ELF-1 (cell line): ENCODE data around the gene LRIG3.
"Not testable (repeated sequence)": the region's sequence is repeated elsewhere in the genome, so short reads cannot be mapped to it uniquely, and the experiment has no call there.

Experiments
- DNase-seq: peaks from one replicate; pipeline ENCODE4 v3.0.0-alpha.2; 2016; ENCODE audit warnings: low read depth, low spot score

LRIG3 gene

GRCh38 chr12:58930770-58931324 lies 10.5 kb upstream of the LRIG3 start:
- no peak for DNase-seq

GRCh38 chr12:58927120-58927519 lies 6.8 kb upstream of the LRIG3 start:
- DNase-seq = no peak

DNA sequence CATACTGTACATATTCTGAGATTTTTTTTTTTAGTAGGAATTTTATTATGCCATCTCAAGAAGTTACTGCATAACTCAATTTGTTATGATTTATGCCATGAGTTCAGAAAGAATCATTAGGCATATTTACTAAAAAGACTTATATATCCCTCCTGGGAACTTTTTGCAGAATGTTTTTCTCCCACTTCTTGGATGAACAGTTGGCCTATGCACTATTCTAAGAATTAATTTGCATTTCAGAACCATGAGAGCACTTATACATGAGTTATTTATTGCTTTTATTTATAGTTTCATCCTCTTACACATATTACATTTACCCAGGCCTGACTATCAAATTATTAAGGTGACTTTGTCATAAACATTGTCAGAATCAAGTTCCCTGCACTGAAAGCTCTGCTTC lies 6.3 kb upstream of the LRIG3 start:
- no peak for DNase-seq

- no peak for DNase-seq
These were observed 5.4 kb upstream of the LRIG3 start for GRCh38 chr12:58925751-58926150.

DNA sequence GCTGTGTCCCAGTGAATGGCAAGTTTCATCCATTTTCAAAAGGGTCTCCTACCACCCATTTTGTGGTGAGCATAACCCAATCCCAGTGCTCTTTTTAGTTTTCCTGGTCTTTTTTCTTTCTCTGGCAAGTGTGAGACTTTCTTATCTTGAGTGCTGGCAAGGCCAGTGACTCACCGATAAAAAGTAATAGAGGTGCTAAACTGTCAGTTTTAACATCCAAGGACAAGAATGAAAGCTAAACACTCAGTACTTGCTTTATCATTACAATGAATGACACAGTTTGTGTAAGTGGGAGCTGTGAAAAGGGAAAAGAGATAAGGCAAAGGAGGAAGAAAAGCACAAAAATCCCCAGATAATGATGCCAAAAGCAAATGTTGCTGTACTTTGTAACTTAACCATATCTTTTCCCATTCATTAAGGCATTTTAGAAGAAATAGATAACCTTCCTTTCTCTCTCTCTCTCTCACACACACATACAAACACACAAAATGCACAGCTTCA lies 4.9 kb upstream of the LRIG3 start:
- DNase-seq = peak; percentile 35

DNA sequence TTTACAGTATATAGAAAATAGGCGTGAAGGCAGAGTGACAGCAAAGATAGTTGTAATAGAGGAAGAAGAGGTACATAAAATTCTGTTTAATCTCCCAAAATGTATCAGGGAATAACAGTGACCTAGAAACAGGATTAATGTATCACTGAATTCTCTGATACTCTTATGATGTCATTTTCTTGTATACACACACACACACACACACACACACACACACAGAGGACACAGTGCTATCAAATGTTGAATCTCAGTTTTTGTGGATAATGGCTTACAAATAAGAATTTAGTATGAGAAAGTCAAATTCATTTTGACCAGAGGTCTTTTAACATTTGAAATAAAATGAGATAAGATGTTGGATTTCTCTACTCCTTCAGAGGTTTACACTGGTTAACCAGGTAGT lies 4.3 kb upstream of the LRIG3 start:
- no peak for DNase-seq

GRCh38 chr12:58923781-58924180 lies 3.5 kb upstream of the LRIG3 start:
- no peak for DNase-seq

DNA sequence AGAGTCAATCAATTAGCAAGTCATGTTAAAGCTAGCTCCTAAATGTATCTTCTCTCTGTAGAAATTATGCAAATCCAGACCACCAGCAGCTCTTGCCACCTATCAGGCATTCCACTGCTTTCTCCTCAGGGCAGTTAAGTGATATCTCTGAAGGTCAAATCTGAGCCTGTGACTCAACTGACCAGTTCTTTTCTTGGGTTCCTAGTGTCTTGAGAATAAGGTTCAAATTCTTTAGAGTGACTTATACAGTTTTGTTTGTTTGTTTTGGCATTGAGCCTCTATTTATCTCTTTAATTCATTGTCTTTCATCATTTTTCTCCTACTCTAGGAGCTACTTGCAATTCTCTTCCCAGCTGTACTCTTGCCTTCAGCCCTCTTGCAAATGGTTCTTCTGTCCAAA lies 2.5 kb upstream of the LRIG3 start:
- DNase-seq = no peak

GRCh38 chr12:58920961-58921861 lies 907 bp upstream of the LRIG3 start:
- DNase-seq = no peak

DNA sequence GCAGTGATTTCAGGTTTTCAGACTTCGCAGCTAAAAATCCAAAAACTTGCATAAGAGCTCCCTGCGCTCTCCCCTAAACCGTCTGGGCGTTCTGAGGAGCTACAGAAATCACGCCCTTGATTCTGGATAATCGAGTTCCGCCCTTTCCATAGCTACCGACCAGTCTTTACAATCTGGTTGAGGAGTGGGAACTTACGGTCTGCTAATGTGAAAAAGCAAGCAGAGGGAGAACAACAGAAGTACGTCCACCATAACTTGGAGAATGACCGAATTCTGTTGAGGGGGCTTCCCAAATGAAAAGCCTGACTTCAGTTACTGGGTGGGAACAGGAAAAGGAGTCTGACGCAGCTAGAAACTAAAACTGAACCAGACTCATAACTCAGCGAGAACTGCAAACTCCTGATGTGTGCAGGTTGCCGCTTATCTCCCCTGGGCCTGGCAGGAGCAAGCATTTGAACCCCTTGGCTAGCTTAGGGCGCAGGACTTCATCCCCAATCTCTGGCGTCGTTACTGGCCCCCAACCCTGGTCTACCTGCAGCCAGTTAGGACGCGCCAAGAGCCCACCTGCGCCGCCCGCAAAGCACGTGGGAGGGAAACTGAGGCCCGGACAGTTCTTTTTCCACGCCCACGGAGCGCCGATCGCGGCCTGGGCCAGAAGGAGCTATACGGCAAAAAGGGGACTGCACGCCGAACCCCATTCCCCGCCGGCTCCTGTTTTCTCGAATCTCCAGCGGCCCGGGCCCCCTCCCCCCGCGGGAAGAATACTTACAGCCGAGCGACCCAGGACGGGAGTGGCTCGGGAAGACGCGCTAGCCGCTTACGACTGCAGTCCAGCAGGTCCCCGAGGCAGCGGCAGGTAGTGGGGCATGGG lies 838 bp downstream of the LRIG3 start:
- DNase-seq = peak; percentile 60

GRCh38 chr12:58918469-58918844 lies 1.8 kb downstream of the LRIG3 start:
- DNase-seq = no peak

GRCh38 chr12:58917699-58918468 lies 2.4 kb downstream of the LRIG3 start:
- DNase-seq = no peak

- peak; percentile 23 for DNase-seq
These were observed 3.3 kb downstream of the LRIG3 start for GRCh38 chr12:58916921-58917511.

DNA sequence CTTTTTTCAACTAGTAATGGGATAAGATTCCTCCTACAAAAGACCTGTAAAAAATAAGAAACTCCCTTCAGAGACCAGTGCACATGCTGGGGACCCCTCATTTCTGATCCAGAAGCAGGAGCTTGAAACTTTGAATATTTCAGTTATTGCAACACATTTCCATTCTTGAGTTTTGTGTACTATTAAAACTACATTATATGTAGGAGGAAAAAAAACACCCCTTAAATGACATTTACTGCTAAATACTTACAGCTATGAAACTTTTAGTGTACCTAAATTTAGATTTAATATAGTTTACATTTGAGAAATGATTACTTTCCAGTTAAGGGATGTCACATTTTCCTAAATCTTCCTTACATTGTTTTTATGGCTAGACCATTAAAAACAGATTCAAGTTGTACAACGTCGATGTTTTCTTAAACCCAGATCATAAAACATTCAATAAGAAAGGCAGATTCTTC lies 4.1 kb downstream of the LRIG3 start:
- no peak for DNase-seq

DNA sequence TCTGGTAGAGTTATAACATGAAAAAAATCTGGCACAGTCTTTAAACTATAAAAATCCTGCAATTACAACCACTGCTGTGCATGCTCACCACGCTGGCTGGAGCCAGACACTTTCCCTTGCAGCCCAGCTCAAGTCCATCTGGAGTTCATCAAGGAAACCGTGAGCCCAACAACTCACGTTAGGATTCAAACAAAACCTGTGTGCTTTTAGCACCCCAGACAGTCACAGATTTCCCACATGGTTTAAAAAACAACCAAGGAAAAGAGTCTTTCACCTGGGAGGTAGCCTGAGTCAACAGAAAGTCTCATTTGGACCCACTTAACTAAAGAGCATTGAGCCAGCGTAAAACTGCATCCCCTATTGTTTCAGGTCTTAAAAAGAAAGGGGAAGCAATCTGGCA lies 4.7 kb downstream of the LRIG3 start:
- peak; percentile 31 for DNase-seq

DNA sequence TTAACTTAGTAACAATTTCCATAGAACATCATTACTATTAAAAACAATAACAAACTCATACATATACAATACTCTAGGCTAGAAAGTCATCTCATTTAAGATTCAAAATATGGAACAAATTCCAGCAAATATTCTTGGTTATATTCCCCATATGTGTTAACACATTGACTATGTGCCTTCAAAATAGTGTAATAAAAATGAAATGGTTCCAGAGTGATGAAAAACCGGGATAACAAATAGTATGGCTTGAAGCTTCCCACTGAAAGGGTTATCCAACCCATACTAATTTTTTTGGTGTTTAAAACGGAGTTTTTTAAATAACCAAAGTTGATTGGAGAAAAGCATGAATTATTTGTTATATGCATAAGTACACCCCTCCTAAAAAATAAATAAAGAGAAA lies 5.3 kb downstream of the LRIG3 start:
- no peak for DNase-seq

DNA sequence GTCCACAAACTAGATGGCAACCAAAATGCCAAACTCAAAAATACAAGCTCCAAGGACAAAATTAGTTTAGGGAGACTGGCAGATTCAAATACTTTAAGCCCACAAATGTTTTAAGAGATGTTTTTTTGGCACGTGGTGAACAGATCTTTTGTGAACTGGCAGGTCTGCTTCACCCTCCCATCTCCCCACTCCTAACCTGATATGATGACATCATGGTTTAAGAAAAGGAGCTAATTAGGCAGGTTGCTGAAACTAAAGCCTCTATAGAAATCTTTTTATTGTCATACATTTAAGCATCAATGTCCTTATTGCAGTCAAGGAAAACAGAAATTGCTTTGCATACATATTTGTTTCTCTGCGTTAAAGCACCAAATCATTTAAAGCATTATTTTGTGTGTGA lies 5.8 kb downstream of the LRIG3 start:
- DNase-seq = no peak

DNA sequence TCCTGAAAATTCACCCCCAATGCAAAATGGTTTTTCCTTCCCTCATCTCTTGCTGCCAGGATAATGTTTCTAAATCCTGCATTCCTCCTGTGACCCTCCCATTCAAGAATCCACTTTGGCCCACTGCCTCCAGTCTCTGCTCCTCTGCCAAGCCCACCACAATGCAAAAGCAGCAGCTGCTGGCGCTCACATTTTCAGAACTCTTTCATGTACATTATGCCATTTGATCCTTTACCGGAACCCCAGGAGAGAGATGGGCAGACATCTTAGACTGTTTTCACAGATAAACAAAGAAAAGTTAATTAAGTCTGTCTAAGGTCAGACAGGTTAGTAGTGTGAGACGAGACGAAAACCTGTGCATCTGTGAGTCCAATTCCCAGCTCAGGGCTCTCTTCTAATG lies 12.9 kb downstream of the LRIG3 start:
- no peak for DNase-seq

DNA sequence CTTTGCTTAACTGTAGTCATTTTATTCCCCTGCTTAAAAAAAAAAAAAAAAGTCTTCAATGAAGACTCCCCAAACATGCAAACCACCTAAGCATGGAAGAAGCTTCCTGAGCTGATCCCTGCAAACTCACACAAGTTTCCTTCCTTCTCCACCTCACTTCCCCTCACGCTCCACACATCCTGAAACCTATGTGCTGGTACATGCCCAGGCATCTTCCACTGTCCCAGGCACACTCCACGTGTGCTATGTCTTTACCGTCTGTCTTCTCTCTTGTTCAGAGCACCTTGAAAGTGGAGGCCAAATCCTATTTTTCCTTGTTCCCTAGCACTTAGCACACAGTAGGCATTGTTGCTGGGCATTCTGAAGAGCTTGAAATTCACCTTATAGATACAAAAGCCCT lies 13.4 kb downstream of the LRIG3 start:
- DNase-seq = no peak

DNA sequence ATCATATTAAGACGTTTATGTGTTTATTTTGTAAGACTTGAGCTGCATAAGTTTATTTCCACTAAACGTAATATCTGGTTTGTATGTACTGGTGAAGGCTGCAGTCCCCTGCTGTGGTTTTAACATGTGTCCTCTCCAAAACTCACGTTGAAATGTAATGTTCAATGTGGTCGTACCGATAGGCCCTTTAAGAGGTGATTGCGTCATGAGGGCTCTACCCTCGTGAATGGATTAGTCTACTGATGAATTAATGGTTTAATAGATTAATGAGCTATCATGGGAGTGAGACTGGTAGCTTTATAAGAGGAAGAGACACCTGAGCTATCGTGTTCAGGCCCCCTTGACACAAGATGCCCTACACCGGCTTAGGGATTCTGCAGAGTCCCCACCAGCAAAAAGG lies 14.9 kb downstream of the LRIG3 start:
- DNase-seq = no peak

- DNase-seq = not testable (repeated sequence)
These were observed 17.6 kb downstream of the LRIG3 start for GRCh38 chr12:58902726-58903125.
